Activated naive CD4-positive, alpha-beta T cell treated with anti-CD3 and anti-CD28 coated beads for 36 hours (primary cell): ENCODE results near the gene CDH12. TPM values are rescaled to one million over a fixed set of nuclear protein-coding genes. Genes with fewer than 3 reads are reported as not detected.

Experiments used
- CTCF ChIA-PET: fragments of 350-600 bp; sonication (Branson Sonifier 250); formaldehyde crosslinking; loops from one replicate; lab custom pipeline; 2021; ENCODE audit warnings: antibody characterized with exemption; lab: Charles Lee
- DNase-seq: peaks from one replicate; pipeline ENCODE4 v3.0.0-alpha.2; 2020
- H3K27ac Mint-ChIP-seq: one replicate; pipeline ENCODE4 v1.8.0; 2021; ENCODE audit warnings: mild to moderate bottlenecking, mixed read lengths
- H3K27me3 Mint-ChIP-seq: one replicate; pipeline ENCODE4 v1.8.0; 2021; ENCODE audit warnings: low read depth, mixed read lengths
- H3K36me3 Mint-ChIP-seq: one replicate; pipeline ENCODE4 v1.8.0; 2021; ENCODE audit warnings: low read depth, mixed read lengths
- H3K4me1 Mint-ChIP-seq: one replicate; pipeline ENCODE4 v1.8.0; 2021; ENCODE audit warnings: low read depth, mixed read lengths
- H3K4me3 Mint-ChIP-seq: one replicate; pipeline ENCODE4 v1.8.0; 2021; ENCODE audit warnings: mild to moderate bottlenecking, moderate library complexity, mixed read lengths
- H3K9me3 Mint-ChIP-seq: one replicate; pipeline ENCODE4 v1.8.0; 2021; ENCODE audit warnings: mixed read lengths
- intact Hi-C: fragments of 100-400 bp; cut with micrococcal nuclease; formaldehyde crosslinking; loops from one replicate; pipeline ENCODE4 v1.15.1; 2023
- total RNA-seq, 2 experiments: library from RNA; stranded (reverse); gene quantifications; one replicate each; pipeline ENCODE4 v1.2.3, GENCODE V29; 2021

The CDH12 gene
- total RNA-seq, 2 experiments from 2014 or later = not detected

DNA sequence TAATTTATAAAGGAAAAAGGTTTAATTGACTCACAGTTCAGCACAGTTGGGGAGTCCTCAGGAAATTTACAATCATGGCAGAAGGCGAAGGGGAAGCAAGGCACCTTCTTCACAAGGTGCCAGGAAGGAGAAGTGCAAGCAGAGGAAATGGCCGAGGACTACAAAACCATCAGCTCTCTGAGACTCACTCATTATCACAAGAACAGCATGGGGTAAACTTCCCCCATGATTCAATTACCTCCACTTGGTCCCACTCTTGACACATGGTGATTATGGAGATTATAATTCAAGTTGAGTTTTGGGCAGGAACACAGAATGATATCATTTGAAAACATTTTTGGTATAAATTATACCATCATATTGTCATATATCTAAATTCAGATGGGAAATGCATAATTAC, 934.7 kb downstream of the CDH12 start:
- CTCF ChIA-PET = no interaction called here
- no peak overlapping the region for H3K27ac Mint-ChIP-seq
- H3K4me3 Mint-ChIP-seq = no peak overlapping the region
- DNase-seq = no peak
- H3K9me3 Mint-ChIP-seq = peaks cover 1% of the 10 kb centered on the region
- no peaks in the 10 kb centered on the region for H3K4me1 Mint-ChIP-seq
- no peaks in the 10 kb centered on the region for H3K36me3 Mint-ChIP-seq
- no peaks in the 10 kb centered on the region for H3K27me3 Mint-ChIP-seq
- intact Hi-C loops = no loop called here

DNA sequence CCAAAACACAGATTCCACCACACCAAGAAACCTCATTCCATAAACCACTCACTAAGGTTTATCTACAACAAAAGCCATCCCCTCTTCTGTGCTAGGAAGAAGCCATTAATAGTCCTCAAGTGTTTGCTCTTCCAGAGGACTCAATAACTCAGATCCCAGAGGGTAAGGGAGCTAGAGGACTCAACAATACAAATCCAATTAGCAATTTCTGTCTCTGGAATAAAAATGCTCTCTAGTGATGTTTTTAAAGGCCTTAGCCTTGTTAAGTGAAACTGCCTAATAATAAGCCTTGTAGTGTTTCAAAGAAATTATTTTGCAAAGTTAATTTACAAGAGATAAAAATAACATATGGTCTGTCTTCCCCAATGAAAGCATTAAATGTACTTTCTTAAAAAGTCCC, 942.4 kb downstream of the CDH12 start:
- intact Hi-C loops = no loop called here
- H3K9me3 Mint-ChIP-seq = peaks cover 4% of the 10 kb centered on the region
- no peak overlapping the region for H3K4me3 Mint-ChIP-seq
- no peaks in the 10 kb centered on the region for H3K36me3 Mint-ChIP-seq
- no peak overlapping the region for H3K27ac Mint-ChIP-seq
- DNase-seq = no peak
- no peaks in the 10 kb centered on the region for H3K27me3 Mint-ChIP-seq
- no peaks in the 10 kb centered on the region for H3K4me1 Mint-ChIP-seq
- CTCF ChIA-PET = no interaction called here

DNA sequence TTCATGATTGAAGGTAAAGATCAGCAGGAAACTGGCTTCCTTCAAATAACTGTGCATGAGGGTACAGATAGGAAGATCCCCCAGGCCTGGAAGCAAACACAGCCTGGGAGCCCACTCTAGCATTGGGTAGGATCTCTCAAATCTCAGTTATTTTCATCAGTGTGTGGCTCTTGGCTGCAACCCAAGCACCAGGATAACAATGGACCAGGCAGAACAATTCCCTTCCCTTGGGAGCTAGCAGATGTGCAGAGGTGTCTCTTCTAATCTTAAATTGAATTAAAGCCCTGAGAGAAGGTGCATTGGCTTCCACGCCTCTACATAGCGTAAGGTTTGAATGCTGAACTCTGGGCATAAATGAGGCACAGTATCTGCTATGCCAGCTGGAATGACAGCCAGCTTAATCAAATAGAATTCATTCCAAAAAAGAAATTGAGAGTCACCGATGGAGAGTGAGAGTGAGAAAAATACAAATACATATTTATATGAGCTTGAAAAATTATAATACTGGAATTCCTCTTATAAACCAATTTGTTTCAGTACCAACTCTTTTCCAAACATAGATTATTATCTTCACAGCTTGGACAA, 957.3 kb downstream of the CDH12 start:
- CTCF ChIA-PET = no interaction called here
- H3K36me3 Mint-ChIP-seq = no peaks in the 10 kb centered on the region
- H3K9me3 Mint-ChIP-seq = no peaks in the 10 kb centered on the region
- H3K4me1 Mint-ChIP-seq = no peaks in the 10 kb centered on the region
- no peaks in the 10 kb centered on the region for H3K27me3 Mint-ChIP-seq
- no peak overlapping the region for H3K4me3 Mint-ChIP-seq
- intact Hi-C loops = no loop called here
- DNase-seq = no peak
- H3K27ac Mint-ChIP-seq = no peak overlapping the region

DNA sequence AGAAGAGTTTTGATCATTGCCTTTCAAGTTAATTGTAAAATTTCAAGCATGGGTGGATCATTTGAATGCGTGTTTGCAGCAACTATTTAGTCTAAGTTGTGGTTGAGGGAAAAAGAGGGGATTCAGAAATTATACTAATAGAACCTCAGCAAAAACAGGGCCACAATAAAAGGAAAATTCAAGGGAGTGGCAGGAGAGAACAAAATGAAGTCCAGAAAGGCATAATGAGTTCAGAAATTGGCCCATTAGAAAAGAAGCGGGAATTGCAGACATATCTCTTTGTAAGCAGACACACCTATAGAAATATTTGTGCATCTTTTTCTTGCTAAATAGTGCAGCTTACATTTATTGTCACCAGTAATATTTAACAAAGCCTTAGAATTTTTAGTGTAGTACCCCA, 960.0 kb downstream of the CDH12 start:
- no peaks in the 10 kb centered on the region for H3K27me3 Mint-ChIP-seq
- no peaks in the 10 kb centered on the region for H3K9me3 Mint-ChIP-seq
- no peaks in the 10 kb centered on the region for H3K36me3 Mint-ChIP-seq
- no peak overlapping the region for H3K27ac Mint-ChIP-seq
- H3K4me1 Mint-ChIP-seq = no peaks in the 10 kb centered on the region
- CTCF ChIA-PET = no interaction called here
- H3K4me3 Mint-ChIP-seq = no peak overlapping the region
- intact Hi-C loops = no loop called here
- DNase-seq = no peak

DNA sequence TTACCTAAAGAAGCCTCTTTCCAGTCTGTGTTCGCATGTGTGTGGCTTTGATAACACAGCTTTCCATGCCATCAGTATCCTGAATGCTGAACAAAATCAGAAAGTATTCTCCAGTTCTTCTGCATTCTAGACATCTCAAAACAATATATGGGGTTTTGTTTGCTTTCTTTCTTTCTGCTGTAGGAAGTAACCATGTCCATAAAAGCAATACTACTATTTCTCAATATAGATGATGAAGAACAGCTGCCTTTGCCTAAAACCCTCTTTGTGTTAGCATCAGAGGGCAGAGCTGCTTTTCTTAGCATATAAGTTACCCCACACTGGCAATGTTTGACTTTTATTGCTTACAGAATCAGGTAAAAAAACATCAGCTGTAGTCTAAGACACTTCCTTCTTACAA, 963.6 kb downstream of the CDH12 start:
- H3K27ac Mint-ChIP-seq = no peak overlapping the region
- intact Hi-C loops = no loop called here
- no peak overlapping the region for H3K4me3 Mint-ChIP-seq
- no peaks in the 10 kb centered on the region for H3K9me3 Mint-ChIP-seq
- CTCF ChIA-PET = no interaction called here
- no peaks in the 10 kb centered on the region for H3K4me1 Mint-ChIP-seq
- no peaks in the 10 kb centered on the region for H3K27me3 Mint-ChIP-seq
- DNase-seq = no peak
- no peaks in the 10 kb centered on the region for H3K36me3 Mint-ChIP-seq

DNA sequence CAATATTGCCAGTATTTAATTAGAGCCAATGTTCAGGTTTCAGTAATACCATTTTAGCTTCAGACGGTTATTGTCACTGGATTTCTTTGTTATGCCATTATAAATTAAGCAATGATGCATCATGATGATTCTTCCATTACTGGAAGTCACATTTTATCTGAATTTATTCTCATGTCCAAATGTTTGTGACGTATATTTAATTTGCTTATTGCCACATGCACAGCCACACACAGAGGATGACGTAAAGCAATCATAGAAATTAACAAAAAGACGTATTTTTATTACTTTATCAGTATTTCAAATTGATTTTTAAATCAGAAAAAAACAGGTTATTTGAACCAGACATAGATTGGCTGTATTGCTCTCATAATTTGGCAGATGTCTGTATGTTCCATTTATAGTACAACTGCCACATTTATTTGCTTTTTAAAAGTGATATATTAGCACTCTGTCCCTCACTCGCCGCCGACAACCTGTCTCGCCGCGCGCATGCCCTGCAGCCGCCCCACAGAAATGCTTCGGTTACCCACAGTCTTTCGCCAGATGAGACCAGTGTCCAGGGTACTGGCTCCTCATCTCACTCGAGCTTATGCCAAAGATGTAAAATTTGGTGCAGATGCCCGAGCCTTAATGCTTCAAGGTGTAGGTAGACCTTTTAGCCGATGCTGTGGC, 970.9 kb downstream of the CDH12 start:
- no peak for DNase-seq
- Mint-ChIP-seq H3K4me3 (no peak overlapping the region), H3K27me3 (no peaks in the 10 kb centered on the region), H3K36me3 (no peaks in the 10 kb centered on the region), H3K27ac (no peak overlapping the region), H3K4me1 (no peaks in the 10 kb centered on the region), H3K9me3 (no peaks in the 10 kb centered on the region)
- intact Hi-C loops = no loop called here
- CTCF ChIA-PET = no interaction called here

DNA sequence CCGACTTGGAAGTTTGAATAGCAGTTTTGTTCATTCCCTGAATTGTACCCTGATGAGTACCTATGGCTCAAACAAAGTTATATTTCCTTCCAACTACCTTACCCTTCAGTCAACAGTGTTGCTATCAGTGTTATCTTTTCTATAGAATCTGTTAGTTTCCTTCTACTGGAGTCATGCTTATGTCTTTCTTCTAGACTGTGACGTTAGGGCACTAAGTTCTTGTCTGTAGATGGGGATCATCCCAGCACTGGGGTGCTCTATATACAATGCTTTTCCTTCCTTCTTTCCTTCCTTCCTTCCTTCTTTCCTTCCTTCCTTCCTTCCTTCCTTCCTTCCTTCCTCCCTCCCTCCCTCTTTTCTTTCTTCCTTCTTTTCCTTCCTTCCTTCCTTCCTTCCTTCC, 973.0 kb downstream of the CDH12 start:
- no peak for DNase-seq
- H3K4me1 Mint-ChIP-seq = no peaks in the 10 kb centered on the region
- peaks cover 5% of the 10 kb centered on the region for H3K9me3 Mint-ChIP-seq
- no peaks in the 10 kb centered on the region for H3K36me3 Mint-ChIP-seq
- H3K4me3 Mint-ChIP-seq = no peak overlapping the region
- no peaks in the 10 kb centered on the region for H3K27me3 Mint-ChIP-seq
- CTCF ChIA-PET = no interaction called here
- no peak overlapping the region for H3K27ac Mint-ChIP-seq
- intact Hi-C loops = no loop called here

DNA sequence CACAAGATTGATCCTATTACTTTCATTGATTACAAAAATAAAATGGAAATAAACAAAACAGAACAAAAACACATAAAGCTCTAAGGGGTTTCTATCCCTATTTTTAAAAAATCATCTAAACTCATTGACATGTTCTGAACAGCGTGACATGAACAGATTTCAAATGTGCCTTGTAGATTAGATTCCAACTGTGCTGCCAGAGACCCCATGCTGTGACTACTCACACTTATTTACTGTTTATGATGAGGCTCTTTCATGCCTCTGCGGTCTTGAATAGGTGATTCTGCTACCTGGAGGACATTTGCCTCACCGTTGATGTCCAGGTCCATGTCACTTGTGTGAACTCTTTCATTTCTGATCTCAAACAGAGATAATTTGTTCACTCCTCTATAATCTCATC, 990.2 kb downstream of the CDH12 start:
- intact Hi-C loops = no loop called here
- Mint-ChIP-seq H3K36me3 (no peaks in the 10 kb centered on the region), H3K27ac (no peak overlapping the region), H3K4me3 (no peak overlapping the region), H3K27me3 (no peaks in the 10 kb centered on the region), H3K9me3 (no peaks in the 10 kb centered on the region), H3K4me1 (no peaks in the 10 kb centered on the region)
- no peak for DNase-seq
- CTCF ChIA-PET = no interaction called here

DNA sequence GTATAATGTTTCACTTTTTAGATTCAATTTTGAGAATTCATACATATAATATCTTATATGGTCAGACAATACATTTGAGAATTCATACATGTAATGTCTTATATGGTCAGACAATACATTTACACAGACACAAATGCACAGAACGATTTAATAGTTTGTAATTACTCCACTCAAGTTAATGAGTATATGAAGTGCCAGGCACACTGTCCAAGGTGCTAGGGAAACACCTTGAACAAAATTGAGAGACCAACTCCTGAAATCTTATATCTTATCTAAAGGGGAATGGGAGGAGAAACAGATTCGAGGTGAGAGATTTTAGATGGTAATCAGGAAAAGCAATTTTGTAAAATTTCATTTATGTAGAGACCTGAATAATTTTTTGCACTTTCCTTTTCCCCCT, 994.7 kb downstream of the CDH12 start:
- H3K27me3 Mint-ChIP-seq = no peaks in the 10 kb centered on the region
- CTCF ChIA-PET = no interaction called here

DNA sequence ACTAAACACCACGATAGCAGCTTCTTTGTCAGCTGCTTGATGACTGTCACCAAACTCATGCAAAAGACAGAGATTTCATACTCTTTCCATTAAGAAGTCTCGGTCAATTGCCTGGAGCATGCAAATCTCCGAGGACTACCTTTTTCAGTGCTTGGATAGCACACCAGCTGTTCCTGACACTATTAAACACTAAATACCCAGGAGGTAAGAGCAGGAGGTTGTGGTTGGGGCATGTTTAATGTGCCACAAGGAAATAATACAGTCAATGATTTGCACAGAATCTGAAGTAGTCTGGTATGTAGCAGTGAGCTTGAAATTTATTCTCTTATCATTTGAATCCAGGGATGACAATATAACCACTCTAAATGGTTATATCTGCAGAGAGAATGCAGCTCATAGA, 996.2 kb downstream of the CDH12 start:
- peaks cover 2% of the 10 kb centered on the region for H3K9me3 Mint-ChIP-seq
- no peaks in the 10 kb centered on the region for H3K36me3 Mint-ChIP-seq
- no peaks in the 10 kb centered on the region for H3K4me1 Mint-ChIP-seq
- intact Hi-C loops = no loop called here
- H3K27me3 Mint-ChIP-seq = no peaks in the 10 kb centered on the region
- DNase-seq = no peak
- no peak overlapping the region for H3K4me3 Mint-ChIP-seq
- CTCF ChIA-PET = no interaction called here
- no peak overlapping the region for H3K27ac Mint-ChIP-seq

More for the DNA sequence above, 994.7 kb downstream of the CDH12 start:
- DNase-seq = no peak
- Mint-ChIP-seq H3K36me3 (no peaks in the 10 kb centered on the region), H3K4me3 (no peak overlapping the region), H3K9me3 (peaks cover 2% of the 10 kb centered on the region), H3K27ac (no peak overlapping the region), H3K4me1 (no peaks in the 10 kb centered on the region)
- intact Hi-C loops = no loop called here

DNA sequence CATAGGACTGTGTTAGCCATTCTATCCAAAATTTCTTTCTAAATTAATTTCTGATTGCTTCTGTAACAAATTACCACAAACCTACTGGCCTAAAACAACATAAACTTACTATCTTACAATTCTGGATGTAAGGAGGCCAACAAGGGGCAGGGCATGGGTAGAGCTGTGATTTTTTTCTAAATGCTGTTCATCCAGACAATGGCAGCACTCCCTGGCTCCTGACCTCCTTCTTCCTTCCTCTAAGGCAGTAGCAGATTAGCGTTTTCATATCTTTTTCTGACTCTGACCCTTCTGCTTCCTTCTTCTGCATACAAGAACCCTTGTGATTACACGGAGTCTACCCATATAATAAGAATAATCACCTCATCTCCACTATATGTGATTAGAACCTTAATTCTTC, 1005.8 kb downstream of the CDH12 start:
- intact Hi-C loops = no loop called here
- CTCF ChIA-PET = no interaction called here
- H3K27ac Mint-ChIP-seq = no peak overlapping the region
- H3K36me3 Mint-ChIP-seq = no peaks in the 10 kb centered on the region
- no peak overlapping the region for H3K4me3 Mint-ChIP-seq
- H3K4me1 Mint-ChIP-seq = no peaks in the 10 kb centered on the region
- H3K9me3 Mint-ChIP-seq = peaks cover 2% of the 10 kb centered on the region
- H3K27me3 Mint-ChIP-seq = no peaks in the 10 kb centered on the region
- no peak for DNase-seq

DNA sequence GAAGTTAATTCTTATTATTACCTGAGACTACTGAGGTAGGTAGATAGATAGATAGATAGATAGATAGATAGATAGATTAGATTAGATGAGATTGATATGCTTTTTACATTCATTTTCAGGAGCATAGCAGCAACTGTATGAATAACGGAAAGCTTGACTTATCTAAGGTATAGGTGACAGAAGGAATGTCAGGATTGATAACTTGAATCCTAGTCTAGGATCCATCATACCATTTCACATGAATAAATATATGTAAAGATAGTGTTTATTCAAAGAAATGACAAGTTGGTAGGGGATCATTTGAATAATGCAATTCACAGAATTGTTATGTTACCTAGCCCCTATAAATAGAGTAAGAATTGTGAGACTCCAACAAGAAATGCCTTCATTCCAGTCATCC, 1008.2 kb downstream of the CDH12 start:
- H3K4me1 Mint-ChIP-seq = no peaks in the 10 kb centered on the region
- H3K36me3 Mint-ChIP-seq = no peaks in the 10 kb centered on the region
- H3K27me3 Mint-ChIP-seq = no peaks in the 10 kb centered on the region
- peaks cover 5% of the 10 kb centered on the region for H3K9me3 Mint-ChIP-seq
- intact Hi-C loops = no loop called here
- H3K4me3 Mint-ChIP-seq = no peak overlapping the region
- no peak overlapping the region for H3K27ac Mint-ChIP-seq
- no peak for DNase-seq
- CTCF ChIA-PET = no interaction called here

DNA sequence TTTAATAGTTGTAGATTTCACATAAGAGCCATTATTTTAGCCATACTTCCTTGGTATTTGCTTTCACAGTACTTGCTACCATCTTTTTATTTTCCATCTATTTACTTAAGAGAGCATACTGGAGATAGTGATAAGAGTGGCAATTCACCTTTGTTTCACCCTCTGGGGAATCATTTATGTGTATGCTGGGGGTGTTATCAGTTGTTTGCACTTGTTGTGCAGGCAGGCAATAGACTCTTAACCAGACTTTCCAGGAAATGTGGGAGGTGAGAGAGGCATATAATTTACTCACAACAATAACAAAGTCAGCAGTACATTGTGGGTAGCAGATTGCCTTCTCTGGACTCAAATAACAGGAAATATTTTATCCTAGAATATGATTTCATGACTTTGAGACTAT, 1018.3 kb downstream of the CDH12 start:
- CTCF ChIA-PET = no interaction called here
- no peak overlapping the region for H3K4me3 Mint-ChIP-seq
- DNase-seq = no peak
- H3K36me3 Mint-ChIP-seq = no peaks in the 10 kb centered on the region
- H3K27ac Mint-ChIP-seq = no peak overlapping the region
- peaks cover 6% of the 10 kb centered on the region for H3K9me3 Mint-ChIP-seq
- H3K27me3 Mint-ChIP-seq = no peaks in the 10 kb centered on the region
- no peaks in the 10 kb centered on the region for H3K4me1 Mint-ChIP-seq
- intact Hi-C loops = no loop called here
